HG02571 (cell line): ENCODE results near the gene FMN1.
"Not testable (repeated sequence)": the region's sequence is repeated elsewhere in the genome, so short reads cannot be mapped to it uniquely, and the experiment has no call there.

Experiments
- ATAC-seq: cut with Tn5 transposase; IDR thresholded peaks from one replicate; pipeline ENCODE4 v1.9.1; 2021; ENCODE audit warnings: mild to moderate bottlenecking, moderate library complexity; ENCODE audit not compliant: unreplicated experiment

The FMN1 gene

GRCh38 chr15:32990071-32990470, 204.4 kb downstream of the FMN1 start:
- no peak for ATAC-seq

GRCh38 chr15:32987067-32987466, 207.4 kb downstream of the FMN1 start:
- ATAC-seq, result no peak

- ATAC-seq, result no peak
Measured at GRCh38 chr15:32986147-32986546, 208.4 kb downstream of the FMN1 start.

GRCh38 chr15:32983679-32984078, 210.8 kb downstream of the FMN1 start:
- no peak for ATAC-seq

- no peak for ATAC-seq
Measured at GRCh38 chr15:32982001-32982400, 212.5 kb downstream of the FMN1 start.

GRCh38 chr15:32981536-32981935, 213.0 kb downstream of the FMN1 start:
- no peak for ATAC-seq

- no peak for ATAC-seq
Measured at GRCh38 chr15:32979710-32980109, 214.8 kb downstream of the FMN1 start.

GRCh38 chr15:32977506-32977905, 217.0 kb downstream of the FMN1 start:
- no peak for ATAC-seq

GRCh38 chr15:32974691-32975090, 219.8 kb downstream of the FMN1 start:
- ATAC-seq, result no peak

GRCh38 chr15:32972686-32973085, 221.8 kb downstream of the FMN1 start:
- ATAC-seq, result no peak

- no peak for ATAC-seq
Measured at GRCh38 chr15:32970847-32971246, 223.7 kb downstream of the FMN1 start.

- no peak for ATAC-seq
Measured at GRCh38 chr15:32967521-32967920, 227.0 kb downstream of the FMN1 start.

GRCh38 chr15:32966512-32966911, 228.0 kb downstream of the FMN1 start:
- ATAC-seq, result no peak

- no peak for ATAC-seq
Measured at GRCh38 chr15:32965897-32966296, 228.6 kb downstream of the FMN1 start.

- no peak for ATAC-seq
Measured at GRCh38 chr15:32959077-32959476, 235.4 kb downstream of the FMN1 start.

GRCh38 chr15:32957219-32957618, 237.3 kb downstream of the FMN1 start:
- ATAC-seq, result no peak

- ATAC-seq, result no peak
Measured at GRCh38 chr15:32956711-32957110, 237.8 kb downstream of the FMN1 start.

- ATAC-seq, result no peak
Measured at GRCh38 chr15:32956006-32956405, 238.5 kb downstream of the FMN1 start.

- ATAC-seq, result no peak
Measured at GRCh38 chr15:32953533-32953910, 241.0 kb downstream of the FMN1 start.

- ATAC-seq, result no peak
Measured at GRCh38 chr15:32952901-32953532, 241.5 kb downstream of the FMN1 start.

- no peak for ATAC-seq
Measured at GRCh38 chr15:32951736-32952464, 242.6 kb downstream of the FMN1 start.

- not testable (repeated sequence) for ATAC-seq
Measured at GRCh38 chr15:32950051-32950450, 244.5 kb downstream of the FMN1 start.

- no peak for ATAC-seq
Measured at GRCh38 chr15:32946210-32946609, 248.3 kb downstream of the FMN1 start.
